ENCODE data around the gene TRIP11.

The TRIP11 gene

DNA sequence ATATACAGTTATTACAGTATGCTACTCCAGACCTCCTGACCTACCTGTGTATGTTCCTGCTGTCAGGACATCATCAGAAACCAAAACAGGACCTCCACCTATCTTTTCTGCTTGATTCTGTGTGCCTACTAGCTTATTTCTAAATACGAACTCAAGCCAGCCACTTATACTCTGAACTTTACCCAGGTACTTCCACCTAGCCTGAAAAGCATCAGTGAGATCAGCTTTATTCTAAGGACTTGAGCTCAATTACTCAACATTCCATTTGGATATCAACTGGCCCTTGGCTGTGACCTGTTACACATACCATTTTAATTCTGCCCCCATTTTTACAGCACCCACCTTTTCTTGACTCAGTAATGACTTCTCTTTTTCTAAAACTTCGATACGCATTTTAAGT is 29.2 kb downstream of the TRIP11 start:
- Histone ChIP-seq H3K4me3 (ENCODE audit: extremely low read depth, insufficient read depth, low read length, poor library complexity, severe bottlenecking) (no peak overlapping the region), H3K36me3 (ENCODE audit: control insufficient read depth, insufficient read depth, low read length) (peaks cover 65% of the 10 kb centered on the region), H3K27ac (ENCODE audit: low read depth, low read length, severe bottlenecking) (no peak overlapping the region), H3K4me1 (ENCODE audit: control insufficient read depth, insufficient read depth, low read length, poor library complexity, severe bottlenecking) (no peaks in the 10 kb centered on the region), H3K9me3 (ENCODE audit: control insufficient read depth, low read length) (no peaks in the 10 kb centered on the region)
- 93 to 100% methylated on average over 1 of the region's 3 CpGs for WGBS, 2 experiments (ENCODE audit: insufficient coverage in 2 of 2)

DNA sequence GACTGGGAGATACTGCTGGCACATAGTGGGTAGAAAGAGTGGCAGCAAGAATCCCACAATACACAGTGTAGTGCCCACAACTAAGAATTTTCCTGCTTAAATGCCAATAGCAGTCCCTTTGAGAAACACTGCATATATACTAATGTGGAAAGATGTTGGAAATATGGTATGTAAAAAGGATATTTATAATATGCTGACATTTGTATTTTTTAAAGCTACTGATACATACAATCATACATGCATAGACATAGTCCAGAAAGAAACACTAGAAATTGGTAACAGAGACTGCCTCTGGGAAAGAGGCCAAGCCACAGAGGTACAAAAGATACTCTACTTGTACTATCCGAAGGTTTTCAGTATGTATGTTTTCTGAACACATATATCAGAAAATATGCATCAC is 30.3 kb downstream of the TRIP11 start:
- Histone ChIP-seq H3K4me1 (ENCODE audit: control insufficient read depth, insufficient read depth, low read length, poor library complexity, severe bottlenecking) (no peaks in the 10 kb centered on the region), H3K4me3 (ENCODE audit: extremely low read depth, insufficient read depth, low read length, poor library complexity, severe bottlenecking) (no peak overlapping the region), H3K36me3 (ENCODE audit: control insufficient read depth, insufficient read depth, low read length) (peaks cover 65% of the 10 kb centered on the region), H3K27ac (ENCODE audit: low read depth, low read length, severe bottlenecking) (no peak overlapping the region), H3K9me3 (ENCODE audit: control insufficient read depth, low read length) (no peaks in the 10 kb centered on the region)
- no CpG with 5 or more reads among the region's 1 CpG for WGBS, 2 experiments (ENCODE audit: insufficient coverage in 2 of 2)

DNA sequence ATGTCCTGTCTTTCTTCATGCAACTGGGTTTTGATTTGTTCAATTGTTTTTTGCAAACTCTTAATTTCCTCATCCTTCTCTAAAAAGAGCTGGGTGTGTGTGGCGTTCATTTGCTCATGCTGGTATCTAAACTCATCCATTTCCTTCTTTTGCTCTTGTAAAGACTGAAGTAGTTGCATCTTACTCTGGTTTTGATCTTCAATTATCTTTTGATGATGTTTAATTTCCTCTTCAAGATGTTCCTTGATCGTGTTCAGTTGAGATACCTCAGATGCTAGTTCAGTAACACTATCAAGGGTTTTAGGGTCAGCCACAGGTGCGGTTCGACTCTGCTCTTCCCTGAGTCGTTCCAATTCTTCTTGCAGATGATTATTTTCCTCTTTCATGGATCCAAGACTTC is 34.8 kb downstream of the TRIP11 start:
- Histone ChIP-seq H3K27ac (ENCODE audit: low read depth, low read length, severe bottlenecking) (no peak overlapping the region), H3K4me3 (ENCODE audit: extremely low read depth, insufficient read depth, low read length, poor library complexity, severe bottlenecking) (no peak overlapping the region), H3K9me3 (ENCODE audit: control insufficient read depth, low read length) (no peaks in the 10 kb centered on the region), H3K4me1 (ENCODE audit: control insufficient read depth, insufficient read depth, low read length, poor library complexity, severe bottlenecking) (no peaks in the 10 kb centered on the region), H3K36me3 (ENCODE audit: control insufficient read depth, insufficient read depth, low read length) (peaks cover 48% of the 10 kb centered on the region)
- 81 to 91% methylated on average over 4 of the region's 5 CpGs for WGBS, 2 experiments (ENCODE audit: insufficient coverage in 2 of 2)

DNA sequence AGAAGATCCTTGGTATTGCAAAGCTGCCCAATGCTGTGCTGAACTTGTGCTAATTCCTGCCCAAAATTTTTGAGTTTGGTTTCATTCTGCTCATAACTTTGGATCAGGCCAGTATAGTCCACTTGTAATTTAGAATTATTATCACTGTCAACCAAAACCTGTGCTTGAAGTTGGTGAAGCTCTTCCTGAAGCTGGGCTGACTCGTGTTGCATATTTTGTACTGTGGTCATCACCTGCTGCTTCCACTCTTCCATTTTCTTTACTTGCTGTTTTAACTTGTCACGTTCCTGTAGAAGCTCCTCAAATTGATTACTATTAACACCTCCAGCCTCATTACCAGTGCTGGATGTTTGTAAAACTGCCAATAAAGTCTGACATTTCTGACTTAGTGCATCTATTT is 35.8 kb downstream of the TRIP11 start:
- Histone ChIP-seq H3K4me1 (ENCODE audit: control insufficient read depth, insufficient read depth, low read length, poor library complexity, severe bottlenecking) (no peaks in the 10 kb centered on the region), H3K9me3 (ENCODE audit: control insufficient read depth, low read length) (no peaks in the 10 kb centered on the region), H3K36me3 (ENCODE audit: control insufficient read depth, insufficient read depth, low read length) (peaks cover 47% of the 10 kb centered on the region), H3K4me3 (ENCODE audit: extremely low read depth, insufficient read depth, low read length, poor library complexity, severe bottlenecking) (no peak overlapping the region), H3K27ac (ENCODE audit: low read depth, low read length, severe bottlenecking) (no peak overlapping the region)
- WGBS, 2 experiments (ENCODE audit: insufficient coverage in 2 of 2), result 100% methylated on average over 2 of the region's 2 CpGs

DNA sequence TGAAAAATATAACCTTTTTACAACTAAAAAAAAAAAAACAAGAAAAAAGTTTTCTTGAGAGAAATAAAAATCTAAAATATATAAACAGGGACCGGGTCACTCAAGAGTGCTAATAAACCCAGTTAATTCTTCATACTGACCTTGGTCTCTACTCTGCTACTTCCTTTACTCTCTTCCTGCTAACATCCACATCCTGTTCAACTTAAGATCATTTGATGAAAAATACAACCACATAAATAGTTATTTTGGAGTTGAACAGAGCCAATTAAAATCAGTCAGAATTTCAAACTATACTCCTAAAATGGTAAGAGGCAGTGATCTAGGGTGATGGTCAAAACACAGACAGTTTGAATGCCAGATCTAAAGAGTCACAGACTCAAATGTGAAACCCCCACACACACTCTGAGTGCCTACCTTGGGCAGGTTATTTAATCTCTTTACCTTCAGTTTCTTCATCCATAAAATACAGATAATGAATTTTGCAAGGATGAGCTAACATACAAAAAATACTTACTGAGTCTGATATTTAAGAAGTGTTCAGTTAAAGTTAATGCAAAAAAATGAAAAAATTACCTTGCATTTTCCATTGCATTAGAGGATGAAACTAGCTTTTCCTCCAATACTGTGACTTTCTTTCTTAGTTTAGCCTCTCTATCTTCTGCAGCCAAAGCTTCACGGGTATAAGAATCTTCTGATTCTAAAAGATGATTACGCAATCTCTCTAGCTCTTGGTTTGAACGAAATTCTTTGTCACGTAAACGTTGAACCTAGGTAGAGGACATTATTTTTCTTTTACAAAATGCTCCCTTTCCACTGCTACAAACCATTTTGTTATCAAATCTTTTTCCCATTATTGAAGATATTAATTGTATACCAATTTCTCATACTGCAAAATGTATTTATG is 40.9 kb downstream of the TRIP11 start:
- WGBS, 2 experiments (ENCODE audit: insufficient coverage in 2 of 2), result 80 to 100% methylated on average over 1 of the region's 6 CpGs
- Histone ChIP-seq H3K4me1 (ENCODE audit: control insufficient read depth, insufficient read depth, low read length, poor library complexity, severe bottlenecking) (peaks cover 5% of the 10 kb centered on the region), H3K9me3 (ENCODE audit: control insufficient read depth, low read length) (no peaks in the 10 kb centered on the region), H3K4me3 (ENCODE audit: extremely low read depth, insufficient read depth, low read length, poor library complexity, severe bottlenecking) (no peak overlapping the region), H3K27ac (ENCODE audit: low read depth, low read length, severe bottlenecking) (no peak overlapping the region), H3K36me3 (ENCODE audit: control insufficient read depth, insufficient read depth, low read length) (peaks cover 39% of the 10 kb centered on the region)

DNA sequence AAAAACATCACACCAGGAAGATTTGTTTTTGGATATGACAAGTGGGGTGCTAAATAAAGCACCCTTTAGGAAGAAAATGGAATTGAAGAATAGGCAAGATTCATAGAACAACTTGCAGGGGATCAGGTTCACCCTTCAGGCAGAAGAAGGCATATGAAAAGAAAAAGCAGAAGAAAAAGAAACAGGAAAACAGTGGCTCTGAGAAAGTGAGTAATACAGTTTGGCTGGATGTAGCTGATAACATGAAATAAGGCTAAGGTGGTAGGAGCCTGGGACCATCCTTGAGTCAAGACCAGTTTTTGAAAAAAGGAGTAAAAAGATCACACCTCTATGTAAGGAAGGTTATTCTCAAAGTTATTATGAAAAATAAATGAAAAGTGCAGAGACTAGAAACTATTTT is 42.4 kb downstream of the TRIP11 start:
- no peak overlapping the region for H3K4me3 ChIP-seq (ENCODE audit: extremely low read depth, insufficient read depth, low read length, poor library complexity, severe bottlenecking)
- no peaks in the 10 kb centered on the region for H3K9me3 ChIP-seq (ENCODE audit: control insufficient read depth, low read length)
- peaks cover 5% of the 10 kb centered on the region for H3K4me1 ChIP-seq (ENCODE audit: control insufficient read depth, insufficient read depth, low read length, poor library complexity, severe bottlenecking)
- peaks cover 47% of the 10 kb centered on the region for H3K36me3 ChIP-seq (ENCODE audit: control insufficient read depth, insufficient read depth, low read length)
- H3K27ac ChIP-seq (ENCODE audit: low read depth, low read length, severe bottlenecking), result no peak overlapping the region

DNA sequence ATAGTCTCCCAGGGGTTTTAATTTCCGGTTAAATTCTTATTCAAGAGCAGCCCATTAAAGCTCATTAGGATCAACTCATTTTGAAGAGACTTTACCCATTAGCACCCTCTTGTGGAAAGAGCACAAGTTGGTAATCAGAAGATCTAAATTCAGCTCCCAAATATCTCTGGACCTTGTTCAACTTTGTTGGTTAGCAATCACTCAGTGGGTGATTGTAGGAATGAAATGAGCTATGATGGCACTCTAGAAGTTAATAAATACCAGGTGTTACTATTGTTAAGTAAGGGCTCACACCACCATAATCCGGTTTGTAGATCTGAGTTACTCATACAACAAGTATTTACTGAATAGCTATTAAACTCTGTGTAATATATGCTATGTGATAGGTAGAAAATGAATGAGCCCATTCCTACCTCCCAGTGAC is 42.9 kb downstream of the TRIP11 start:
- no peak overlapping the region for H3K27ac ChIP-seq (ENCODE audit: low read depth, low read length, severe bottlenecking)
- no peak overlapping the region for H3K4me3 ChIP-seq (ENCODE audit: extremely low read depth, insufficient read depth, low read length, poor library complexity, severe bottlenecking)
- H3K9me3 ChIP-seq (ENCODE audit: control insufficient read depth, low read length), result no peaks in the 10 kb centered on the region
- peaks cover 5% of the 10 kb centered on the region for H3K4me1 ChIP-seq (ENCODE audit: control insufficient read depth, insufficient read depth, low read length, poor library complexity, severe bottlenecking)
- peaks cover 52% of the 10 kb centered on the region for H3K36me3 ChIP-seq (ENCODE audit: control insufficient read depth, insufficient read depth, low read length)
- WGBS, 2 experiments (ENCODE audit: insufficient coverage in 2 of 2), result no CpG with 5 or more reads among the region's 2 CpGs

DNA sequence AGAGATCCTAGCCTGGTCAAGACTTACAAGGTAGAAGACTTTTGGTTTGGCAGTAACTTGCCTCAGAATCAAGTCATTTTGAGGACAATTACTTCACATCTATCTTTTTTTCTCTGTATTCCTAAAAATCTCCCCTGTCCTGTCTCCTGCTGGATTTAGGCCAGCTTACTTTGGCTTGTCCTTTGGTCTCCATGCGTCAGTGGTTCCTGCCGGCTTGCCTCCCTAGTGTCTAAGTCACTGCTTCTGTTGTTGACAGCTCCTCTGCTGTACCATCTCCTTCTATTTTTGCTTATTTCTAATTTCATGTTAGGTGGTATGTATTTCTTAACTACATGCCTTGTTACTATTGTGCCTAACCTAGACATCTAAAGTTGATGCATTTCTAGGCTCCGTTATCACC is 52.7 kb downstream of the TRIP11 start:
- no peak overlapping the region for H3K4me3 ChIP-seq (ENCODE audit: extremely low read depth, insufficient read depth, low read length, poor library complexity, severe bottlenecking)
- no peak overlapping the region for H3K27ac ChIP-seq (ENCODE audit: low read depth, low read length, severe bottlenecking)
- WGBS, 2 experiments (ENCODE audit: insufficient coverage in 2 of 2), result 69 to 100% methylated on average over 2 of the region's 3 CpGs
- H3K9me3 ChIP-seq (ENCODE audit: control insufficient read depth, low read length), result no peaks in the 10 kb centered on the region
- peaks cover 66% of the 10 kb centered on the region for H3K36me3 ChIP-seq (ENCODE audit: control insufficient read depth, insufficient read depth, low read length)
- H3K4me1 ChIP-seq (ENCODE audit: control insufficient read depth, insufficient read depth, low read length, poor library complexity, severe bottlenecking), result no peaks in the 10 kb centered on the region

DNA sequence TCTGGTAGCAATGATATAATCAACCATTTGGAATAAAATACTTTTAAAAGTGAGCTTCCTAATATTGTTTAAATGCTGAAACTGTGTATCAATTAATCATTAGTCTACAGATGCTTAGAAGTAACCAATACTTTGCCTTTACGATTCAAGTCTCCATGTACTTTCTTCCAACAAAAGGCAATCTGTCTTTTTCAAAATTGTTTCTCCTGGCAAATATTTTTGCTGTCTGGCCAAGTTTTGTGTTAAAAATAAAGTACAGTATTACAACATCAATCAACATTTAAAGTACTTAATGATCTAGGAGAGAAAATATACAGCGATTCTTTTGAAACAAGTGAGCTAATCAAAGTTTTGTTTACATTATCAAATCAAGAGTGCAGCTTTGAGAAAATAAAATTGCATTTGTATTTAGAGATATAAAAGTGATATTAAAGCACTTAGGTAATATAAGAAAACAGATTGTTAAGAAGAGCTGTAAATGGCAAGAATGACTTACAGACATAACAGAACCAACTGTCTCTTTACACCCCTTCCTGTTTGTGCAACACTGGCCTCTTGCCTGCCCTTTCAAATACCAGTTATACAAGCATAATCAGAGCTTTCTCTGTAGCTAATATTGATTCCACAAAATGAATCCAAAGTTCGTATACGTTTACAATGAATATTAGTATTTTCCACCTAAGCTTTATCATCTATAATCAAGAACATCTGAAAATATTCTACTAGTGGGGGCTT is 54.2 kb downstream of the TRIP11 start:
- H3K9me3 ChIP-seq (ENCODE audit: control insufficient read depth, low read length), result no peaks in the 10 kb centered on the region
- no CpG with 5 or more reads among the region's 4 CpGs for WGBS, 2 experiments (ENCODE audit: insufficient coverage in 2 of 2)
- H3K36me3 ChIP-seq (ENCODE audit: control insufficient read depth, insufficient read depth, low read length), result peaks cover 52% of the 10 kb centered on the region
- no peaks in the 10 kb centered on the region for H3K4me1 ChIP-seq (ENCODE audit: control insufficient read depth, insufficient read depth, low read length, poor library complexity, severe bottlenecking)
- H3K4me3 ChIP-seq (ENCODE audit: extremely low read depth, insufficient read depth, low read length, poor library complexity, severe bottlenecking), result no peak overlapping the region
- H3K27ac ChIP-seq (ENCODE audit: low read depth, low read length, severe bottlenecking), result no peak overlapping the region

DNA sequence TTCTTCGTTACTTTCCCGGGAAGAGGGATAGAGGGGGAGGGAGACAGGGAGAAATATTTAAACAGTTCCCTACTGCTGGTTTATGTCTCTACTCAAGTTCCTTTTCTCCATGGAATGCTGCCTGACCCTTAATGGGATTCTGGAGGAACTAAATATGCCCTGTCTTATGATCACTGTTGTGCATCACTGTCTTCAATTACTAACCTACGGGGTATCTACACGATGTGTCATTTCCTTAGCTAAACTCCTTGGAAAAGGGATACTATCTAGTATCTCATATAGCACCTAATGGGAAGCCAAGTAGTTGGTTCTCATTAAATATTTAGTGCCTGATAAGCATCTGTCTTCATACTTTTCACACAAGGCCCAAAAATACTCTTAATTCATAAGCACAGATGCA is 54.9 kb downstream of the TRIP11 start:
- H3K9me3 ChIP-seq (ENCODE audit: control insufficient read depth, low read length), result no peaks in the 10 kb centered on the region

DNA sequence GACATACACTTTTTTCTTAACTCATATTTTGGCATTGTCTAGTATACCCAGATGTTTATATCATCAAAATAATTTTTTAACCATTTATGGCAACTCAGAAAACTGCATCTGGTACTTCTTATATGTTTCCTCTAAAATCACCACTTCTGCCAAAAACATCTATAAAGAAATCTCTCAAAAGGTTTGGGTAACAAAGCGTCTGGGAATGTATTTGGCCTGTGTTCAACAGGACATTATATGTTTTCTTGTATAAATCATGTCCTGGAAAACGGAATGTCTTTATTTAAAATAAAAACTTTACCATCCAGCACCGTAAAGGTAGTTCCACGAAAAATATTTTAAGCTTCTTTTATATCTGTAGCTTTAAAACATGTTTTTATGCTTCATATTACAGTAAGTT is 56.3 kb downstream of the TRIP11 start:
- H3K9me3 ChIP-seq (ENCODE audit: control insufficient read depth, low read length), result no peaks in the 10 kb centered on the region
- no peak overlapping the region for H3K27ac ChIP-seq (ENCODE audit: low read depth, low read length, severe bottlenecking)
- H3K4me1 ChIP-seq (ENCODE audit: control insufficient read depth, insufficient read depth, low read length, poor library complexity, severe bottlenecking), result no peaks in the 10 kb centered on the region

More for the DNA sequence above, 54.9 kb downstream of the TRIP11 start:
- peaks cover 48% of the 10 kb centered on the region for H3K36me3 ChIP-seq (ENCODE audit: control insufficient read depth, insufficient read depth, low read length)
- WGBS, 2 experiments (ENCODE audit: insufficient coverage in 2 of 2), result no CpG with 5 or more reads among the region's 4 CpGs
- no peak overlapping the region for H3K4me3 ChIP-seq (ENCODE audit: extremely low read depth, insufficient read depth, low read length, poor library complexity, severe bottlenecking)
- H3K4me1 ChIP-seq (ENCODE audit: control insufficient read depth, insufficient read depth, low read length, poor library complexity, severe bottlenecking), result no peaks in the 10 kb centered on the region
- no peak overlapping the region for H3K27ac ChIP-seq (ENCODE audit: low read depth, low read length, severe bottlenecking)

More for the DNA sequence above, 56.3 kb downstream of the TRIP11 start:
- Histone ChIP-seq H3K4me3 (ENCODE audit: extremely low read depth, insufficient read depth, low read length, poor library complexity, severe bottlenecking) (no peak overlapping the region), H3K36me3 (ENCODE audit: control insufficient read depth, insufficient read depth, low read length) (peaks cover 45% of the 10 kb centered on the region)
- WGBS, 2 experiments (ENCODE audit: insufficient coverage in 2 of 2), result no CpG with 5 or more reads among the region's 4 CpGs

Data from mesodermal cell (in vitro differentiated cells).